ENCODE results near the gene LLGL2. TPM values are rescaled to one million over a fixed set of nuclear protein-coding genes. Genes with fewer than 3 reads are reported as not detected.

Gene LLGL2
- total RNA-seq, 1 donor from 2014 or later, result 2.7 TPM

DNA sequence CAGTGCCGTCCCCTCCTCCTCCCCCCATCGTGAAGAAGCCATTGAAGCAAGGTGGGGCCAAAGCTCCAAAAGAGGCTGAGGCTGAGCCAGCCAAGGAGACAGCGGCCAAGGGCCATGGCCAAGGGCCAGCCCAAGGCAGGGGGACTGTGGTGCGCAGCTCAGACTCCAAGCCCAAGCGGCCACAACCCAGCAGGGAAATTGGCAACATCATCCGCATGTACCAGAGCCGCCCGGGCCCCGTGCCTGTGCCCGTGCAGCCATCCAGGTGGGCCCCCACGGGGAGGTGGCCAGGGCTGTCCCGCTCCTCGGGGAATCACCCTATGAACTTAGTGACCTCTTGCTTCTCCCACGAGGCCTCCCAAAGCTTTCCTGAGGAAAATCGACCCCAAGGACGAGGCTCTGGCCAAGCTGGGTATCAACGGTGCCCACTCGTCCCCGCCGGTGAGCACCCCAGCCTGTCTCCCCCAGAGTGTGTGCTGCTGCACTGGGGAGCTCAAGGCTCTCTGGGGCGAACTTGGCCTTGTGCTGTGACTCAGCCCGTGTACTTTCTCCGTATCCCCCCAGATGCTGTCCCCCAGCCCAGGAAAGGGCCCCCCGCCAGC, 91.1 kb downstream of the LLGL2 start:
- no peak for DNase-seq

DNA sequence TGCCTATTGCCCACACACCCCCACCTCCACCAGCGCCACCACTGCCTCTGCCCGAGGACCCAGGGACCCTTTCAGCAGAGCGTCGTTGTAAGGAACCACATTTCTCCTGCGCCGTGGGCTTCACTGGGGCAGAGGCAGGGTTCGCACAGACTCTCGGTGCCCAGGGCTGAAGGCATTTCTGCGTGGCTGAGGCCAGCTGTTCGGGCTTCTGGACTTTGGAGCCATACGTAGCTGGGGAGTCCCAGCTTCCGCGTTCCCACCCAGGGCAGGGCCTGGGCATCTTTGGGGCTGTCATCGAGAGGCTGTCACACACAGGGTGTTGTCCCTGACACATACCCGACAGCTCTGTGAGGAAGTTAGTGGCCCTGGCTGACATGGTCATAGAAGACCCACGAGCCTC, 91.7 kb downstream of the LLGL2 start:
- DNase-seq, result no peak

DNA sequence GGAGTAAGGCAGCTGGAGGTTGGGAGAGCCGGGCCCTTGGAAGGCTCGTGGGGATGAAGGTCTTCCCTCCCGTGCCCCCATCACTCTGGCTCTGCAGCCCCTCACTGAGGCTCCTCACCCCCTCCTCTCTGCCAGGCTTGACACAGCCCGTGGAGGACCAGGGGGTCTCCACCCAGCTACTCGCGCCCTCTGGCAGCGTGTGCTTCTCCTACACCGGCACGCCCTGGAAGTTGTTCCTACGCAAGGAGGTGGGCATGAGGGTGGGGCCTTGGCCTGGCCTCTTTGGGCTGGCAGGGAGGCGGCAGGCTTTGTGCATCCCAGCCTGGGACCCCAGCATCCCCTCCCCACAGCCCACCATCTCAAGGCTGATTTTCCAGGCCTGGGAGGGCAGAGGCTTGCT, 92.2 kb downstream of the LLGL2 start:
- DNase-seq, result no peak

DNA sequence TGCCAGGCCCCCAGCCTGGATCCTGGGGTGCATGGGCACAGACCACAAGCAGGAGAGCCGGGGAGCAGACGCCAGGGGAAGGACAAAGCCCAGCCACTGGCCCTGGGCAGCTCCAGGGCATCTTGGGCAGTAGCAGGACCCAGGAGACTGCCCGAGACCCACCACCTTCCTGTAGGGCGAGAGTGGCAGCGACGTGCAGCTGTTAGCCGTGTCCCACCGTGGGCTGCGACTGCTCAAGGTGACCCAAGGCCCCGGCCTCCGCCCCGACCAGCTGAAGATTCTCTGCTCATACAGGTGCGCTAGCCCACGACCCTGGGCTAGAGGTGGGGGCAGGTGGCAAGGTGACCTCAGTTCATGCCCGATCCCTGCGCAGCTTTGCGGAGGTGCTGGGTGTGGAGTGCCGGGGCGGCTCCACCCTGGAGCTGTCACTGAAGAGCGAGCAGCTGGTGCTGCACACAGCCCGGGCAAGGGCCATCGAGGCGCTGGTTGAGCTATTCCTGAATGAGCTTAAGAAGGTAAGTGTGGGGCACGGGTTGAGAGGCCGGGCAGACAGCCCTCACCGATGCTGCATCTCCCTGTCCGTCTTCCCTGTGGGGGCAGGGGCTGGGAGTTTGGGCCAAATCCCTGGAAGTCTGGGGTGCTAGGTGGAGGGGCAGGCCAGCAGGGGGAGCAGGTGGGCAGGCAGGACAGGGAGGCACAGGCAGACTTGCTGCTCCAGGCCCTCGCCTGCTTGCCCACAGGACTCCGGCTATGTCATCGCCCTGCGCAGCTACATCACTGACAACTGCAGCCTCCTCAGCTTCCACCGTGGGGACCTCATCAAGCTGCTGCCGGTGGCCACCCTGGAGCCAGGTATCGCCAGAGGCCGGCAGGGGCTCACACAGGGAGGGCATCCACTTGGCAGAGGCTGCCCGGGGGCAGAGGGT, 94.3 kb downstream of the LLGL2 start:
- no peak for DNase-seq

DNA sequence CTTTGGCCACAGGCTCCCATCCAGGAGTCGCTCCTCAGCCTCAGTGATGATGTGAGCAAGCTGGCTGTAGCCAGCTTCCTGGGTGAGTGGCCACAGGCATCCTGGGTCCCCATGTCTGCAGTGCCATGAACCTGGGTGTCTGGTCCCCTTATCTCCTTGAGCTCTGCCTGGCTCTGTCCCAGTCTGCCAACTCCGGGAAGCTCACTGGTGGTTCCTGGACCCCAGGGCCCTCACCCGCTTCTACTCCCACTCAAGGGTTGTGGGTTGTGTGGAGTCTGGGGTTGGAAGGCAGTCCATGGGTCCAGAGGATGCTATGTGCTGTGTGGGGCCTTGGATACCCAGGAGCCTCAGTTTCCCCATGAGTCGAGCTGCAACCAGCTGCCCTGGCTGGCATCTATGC, 96.0 kb downstream of the LLGL2 start:
- no peak for DNase-seq

DNA sequence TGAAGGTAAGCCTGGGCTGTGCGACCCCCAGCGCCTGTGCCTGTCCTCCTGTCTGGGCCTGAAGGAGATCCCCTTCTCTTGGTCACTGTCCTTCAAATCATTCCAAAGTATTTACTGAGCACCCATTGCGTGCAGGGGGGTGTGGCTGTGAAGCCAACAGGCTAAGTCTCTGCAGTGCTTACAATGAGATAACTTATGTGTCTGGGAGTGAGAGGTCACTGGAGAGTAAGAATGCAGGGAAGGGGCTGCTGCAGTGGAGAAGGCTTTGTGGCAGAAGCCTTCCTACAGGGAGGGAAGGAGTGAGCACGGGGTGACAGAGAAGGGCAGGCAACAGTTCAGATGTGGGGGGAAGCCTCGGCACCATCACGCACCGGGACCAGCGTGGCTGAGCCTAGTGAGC, 96.6 kb downstream of the LLGL2 start:
- DNase-seq, result no peak

DNA sequence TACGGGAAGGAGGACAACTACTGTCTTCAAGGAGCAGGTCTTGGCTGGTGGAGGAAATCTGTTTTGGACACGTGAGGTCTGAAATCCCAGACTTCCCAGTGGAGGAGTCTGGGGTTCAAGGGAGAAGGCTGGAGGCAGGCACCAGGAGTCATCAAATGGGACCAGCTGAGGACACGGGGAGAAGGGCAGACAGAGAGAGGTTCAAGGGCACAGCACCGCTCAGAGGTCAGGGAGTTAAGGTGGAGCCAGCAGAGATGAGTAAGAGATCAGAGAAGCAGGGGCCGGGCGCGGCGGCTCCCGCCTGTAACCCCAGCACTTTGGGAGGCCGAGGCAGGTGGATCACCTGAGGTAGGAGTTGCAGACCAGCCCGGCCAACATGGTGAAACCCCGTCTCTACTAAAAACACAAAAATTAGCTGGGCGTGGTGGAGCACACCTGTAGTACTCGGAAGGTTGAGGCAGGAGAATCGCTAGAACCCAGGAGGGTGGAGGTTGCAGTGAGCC, 97.3 kb downstream of the LLGL2 start:
- DNase-seq, result no peak

DNA sequence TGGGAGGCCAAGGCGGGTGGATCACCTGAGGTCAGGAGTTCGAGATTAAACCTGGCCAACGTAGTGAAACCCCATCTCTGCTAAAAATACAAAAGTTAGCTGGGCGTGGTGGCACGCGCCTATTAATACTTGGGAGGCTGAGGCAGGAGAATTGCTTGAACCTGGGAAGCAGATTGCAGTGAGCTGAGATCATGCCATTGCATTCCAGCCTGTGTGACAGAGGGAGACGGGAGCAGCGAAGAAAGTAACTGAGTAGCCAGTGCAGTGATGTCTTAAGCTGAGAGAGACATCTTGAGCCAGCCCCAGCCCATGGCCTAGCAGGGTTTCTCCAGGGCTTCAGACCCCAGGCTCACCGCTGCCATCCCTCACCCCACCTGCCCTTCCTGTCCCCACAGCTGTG, 97.9 kb downstream of the LLGL2 start:
- DNase-seq, result no peak

DNA sequence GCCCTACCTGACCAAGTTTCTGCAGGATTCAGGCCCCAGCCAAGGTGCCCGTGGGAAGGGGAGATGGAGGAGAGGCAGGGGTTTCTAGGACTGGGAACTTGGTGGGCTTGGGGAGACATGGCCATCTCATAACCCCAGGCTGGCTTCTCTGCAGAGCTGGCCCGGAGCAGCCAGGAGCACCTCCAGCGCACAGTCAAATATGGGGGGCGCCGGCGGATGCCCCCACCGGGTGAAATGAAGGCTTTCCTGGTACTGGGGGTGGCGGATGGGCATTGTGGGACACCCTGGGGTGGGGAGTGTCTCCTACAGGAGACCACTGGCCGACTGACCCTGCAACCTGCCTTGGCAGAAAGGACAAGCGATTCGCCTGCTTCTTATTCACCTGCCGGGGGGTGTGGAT, 98.5 kb downstream of the LLGL2 start:
- DNase-seq, result no peak

Other genes starting within 250 kb of the LLGL2 start
- 4.4 TPM for gene SLC25A19, start 236.3 kb upstream of the LLGL2 start, total RNA-seq
- 125 TPM for gene GRB2, start 120.0 kb upstream of the LLGL2 start, total RNA-seq
- 25.4 TPM for gene TMEM94, start 69.1 kb upstream of the LLGL2 start, total RNA-seq
- 4.8 TPM for gene CASKIN2, start 10.2 kb upstream of the LLGL2 start, total RNA-seq
- gene TSEN54, start 9.2 kb upstream of the LLGL2 start, total RNA-seq, result 8.1 TPM
- gene MYO15B, start 62.1 kb downstream of the LLGL2 start, total RNA-seq, result 15.9 TPM
- 0.47 TPM for gene SMIM5, start 107.7 kb downstream of the LLGL2 start, total RNA-seq
- 9.8 TPM for gene RECQL5, start 141.5 kb downstream of the LLGL2 start, total RNA-seq
- gene SAP30BP, start 141.6 kb downstream of the LLGL2 start, total RNA-seq, result 34.0 TPM
- 2.7 TPM for gene ITGB4, start 195.8 kb downstream of the LLGL2 start, total RNA-seq
- 11.4 TPM for gene GALK1, start 239.5 kb downstream of the LLGL2 start, total RNA-seq

All from occipital lobe (tissue), 2 donors.